AG09319 (cell line): ENCODE data around the gene LONP2.

Source experiments
- DNase-seq: peaks from one replicate; pipeline ENCODE4 v3.0.0-alpha.2; 2010; ENCODE audit warnings: low read depth; ENCODE audit errors: extremely low read depth
- CTCF ChIP-seq: IDR thresholded peaks from 2 replicates; pipeline ENCODE4 v1.5.1; 2011; ENCODE audit warnings: low read depth, mild to moderate bottlenecking, inconsistent platforms, low read length, moderate library complexity

LONP2 gene

GRCh38 chr16:48291303-48291702 lies 47.2 kb downstream of the LONP2 start:
- no peak for DNase-seq
- TF ChIP-seq CTCF = no peak

- no peak for DNase-seq
- TF ChIP-seq CTCF = no peak
These were observed 47.7 kb downstream of the LONP2 start for GRCh38 chr16:48291754-48292153.

GRCh38 chr16:48292452-48292851 lies 48.4 kb downstream of the LONP2 start:
- no peak for DNase-seq
- TF ChIP-seq CTCF = no peak

- no peak for DNase-seq
- no peak for TF ChIP-seq CTCF
These were observed 50.6 kb downstream of the LONP2 start for GRCh38 chr16:48294724-48295123.

GRCh38 chr16:48295488-48296281 lies 51.6 kb downstream of the LONP2 start:
- TF ChIP-seq CTCF = no peak
- DNase-seq = no peak

- no peak for TF ChIP-seq CTCF
These were observed 55.4 kb downstream of the LONP2 start for GRCh38 chr16:48299471-48299870.

GRCh38 chr16:48300391-48300856 lies 56.3 kb downstream of the LONP2 start:
- DNase-seq = peak; percentile 74
- TF ChIP-seq CTCF = no peak

More at GRCh38 chr16:48299471-48299870, 55.4 kb downstream of the LONP2 start:
- no peak for DNase-seq
